ENCODE data around the gene TMPRSS11B. TPM values are rescaled to one million over a fixed set of nuclear protein-coding genes. Genes with fewer than 3 reads are reported as not detected.
A peak's percentile ranks its signal among the peaks of the same experiment; 100 is the strongest.

The TMPRSS11B gene
- total RNA-seq, 1 experiment from 2014 or later = not detected

DNA sequence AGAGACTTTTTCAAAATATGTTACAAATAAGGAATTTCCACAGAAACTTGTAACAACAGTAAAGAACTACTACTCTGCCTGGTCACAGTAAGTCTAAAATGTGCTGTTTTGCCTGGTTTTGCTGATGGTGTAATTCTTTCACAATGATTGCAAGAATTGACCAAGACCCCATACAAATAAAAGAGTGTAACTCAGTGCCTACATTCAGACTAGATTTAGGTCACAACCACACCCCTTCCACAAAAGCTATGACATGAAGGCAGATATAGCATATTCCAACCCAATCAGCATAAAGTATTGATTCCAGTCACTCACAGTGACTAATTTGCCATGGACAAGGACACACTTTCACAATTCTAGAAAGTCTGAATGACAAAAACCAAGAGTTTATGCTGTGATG is 62.1 kb downstream of the TMPRSS11B start:
- CTCF ChIA-PET = no interaction called here
- Histone ChIP-seq H4K20me1 (ENCODE audit: low read length) (no peaks in the 10 kb centered on the region), H3K4me1 (ENCODE audit: insufficient read depth, low read length) (peaks cover 24% of the 10 kb centered on the region), H3F3A (ENCODE audit: low read length, unreplicated experiment) (peaks cover 5% of the 10 kb centered on the region), H3K36me3 (ENCODE audit: low read depth, low read length) (no peaks in the 10 kb centered on the region), H2AFZ (ENCODE audit: low read length) (no peak overlapping the region), H3K27ac (ENCODE audit: low read length) (no peak overlapping the region), H3K4me2 (ENCODE audit: low read length) (no peak overlapping the region), H3K9ac (ENCODE audit: low read length) (no peak overlapping the region), H3K4me3 (ENCODE audit: low read length) (no peak overlapping the region), H3K9me3 (ENCODE audit: low read length) (no peaks in the 10 kb centered on the region), H3K79me2 (ENCODE audit: low read length) (no peaks in the 10 kb centered on the region), H3K9me2 (replicated peaks; ENCODE audit: low read length) (no peaks in the 10 kb centered on the region), H3K27me3 (ENCODE audit: low read length) (peaks cover 12% of the 10 kb centered on the region; the same call in 1 of the 2 replicates)
- POLR2A ChIA-PET (ENCODE audit: unreplicated experiment) = no interaction called here
- TF ChIP-seq EZH2 (IDR thresholded peaks at IDR 0.05; ENCODE audit: low read length, unreplicated experiment) (no peak), EZH2phosphoT487 (IDR thresholded peaks at IDR 0.05; ENCODE audit: borderline replicate concordance, low read length) (no peak), CTCF (conservative IDR thresholded peaks at IDR 0.05; ENCODE audit: low read depth, low read length) (no peak)
- DNase-seq = no peak
- ATAC-seq = no peak
- intact Hi-C loops (cut with micrococcal nuclease) = no loop called here
- no TSS peak for BruUV-seq (replicated peaks)

DNA sequence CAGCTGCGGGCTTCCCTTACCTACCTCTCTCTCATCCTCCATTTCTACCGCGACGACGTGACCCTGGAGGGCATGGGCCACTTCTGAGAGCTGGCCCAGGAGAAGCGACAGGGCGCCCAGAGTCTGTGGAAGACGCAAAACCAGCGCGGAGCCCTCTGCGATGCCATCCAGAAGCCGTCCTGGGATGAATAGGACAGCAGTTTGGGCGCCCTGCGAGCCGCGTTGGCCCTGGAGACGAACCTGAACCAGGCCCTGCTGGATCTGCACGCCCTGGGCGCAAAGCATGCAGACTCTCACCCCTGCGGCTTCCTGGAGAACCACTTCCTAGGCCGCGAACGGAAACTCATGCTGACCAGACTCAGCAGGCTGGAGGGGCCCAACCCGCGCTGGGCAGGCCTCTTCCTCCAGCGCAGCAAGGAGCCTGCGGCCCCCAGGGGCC is 63.1 kb downstream of the TMPRSS11B start:
- no peak overlapping the region for H3K9ac ChIP-seq (ENCODE audit: low read length)
- intact Hi-C loops (cut with micrococcal nuclease) = no loop called here
- BruUV-seq (replicated peaks) = no TSS peak
- peaks cover 24% of the 10 kb centered on the region for H3K4me1 ChIP-seq (ENCODE audit: insufficient read depth, low read length)
- ChIA-PET CTCF (no interaction called here), POLR2A (ENCODE audit: unreplicated experiment) (no interaction called here)
- H3K4me3 ChIP-seq (ENCODE audit: low read length) = no peak overlapping the region
- ATAC-seq (no peak), DNase-seq (no peak)
- no peak overlapping the region for H3K27ac ChIP-seq (ENCODE audit: low read length)
- no peak for TF ChIP-seq CTCF (conservative IDR thresholded peaks at IDR 0.05; ENCODE audit: low read depth, low read length)
- no peak for TF ChIP-seq EZH2phosphoT487 (IDR thresholded peaks at IDR 0.05; ENCODE audit: borderline replicate concordance, low read length)
- TF ChIP-seq EZH2 (IDR thresholded peaks at IDR 0.05; ENCODE audit: low read length, unreplicated experiment) = no peak
- no peaks in the 10 kb centered on the region for H3K9me2 ChIP-seq (replicated peaks; ENCODE audit: low read length)
- no peaks in the 10 kb centered on the region for H3K36me3 ChIP-seq (ENCODE audit: low read depth, low read length)
- H3K79me2 ChIP-seq (ENCODE audit: low read length) = no peaks in the 10 kb centered on the region
- no peaks in the 10 kb centered on the region for H3K9me3 ChIP-seq (ENCODE audit: low read length)
- no peak overlapping the region for H2AFZ ChIP-seq (ENCODE audit: low read length)
- peaks cover 11% of the 10 kb centered on the region; the same call in 1 of the 2 replicates for H3K27me3 ChIP-seq (ENCODE audit: low read length)
- peaks cover 5% of the 10 kb centered on the region for H3F3A ChIP-seq (ENCODE audit: low read length, unreplicated experiment)
- H4K20me1 ChIP-seq (ENCODE audit: low read length) = no peaks in the 10 kb centered on the region
- no peak overlapping the region for H3K4me2 ChIP-seq (ENCODE audit: low read length)

DNA sequence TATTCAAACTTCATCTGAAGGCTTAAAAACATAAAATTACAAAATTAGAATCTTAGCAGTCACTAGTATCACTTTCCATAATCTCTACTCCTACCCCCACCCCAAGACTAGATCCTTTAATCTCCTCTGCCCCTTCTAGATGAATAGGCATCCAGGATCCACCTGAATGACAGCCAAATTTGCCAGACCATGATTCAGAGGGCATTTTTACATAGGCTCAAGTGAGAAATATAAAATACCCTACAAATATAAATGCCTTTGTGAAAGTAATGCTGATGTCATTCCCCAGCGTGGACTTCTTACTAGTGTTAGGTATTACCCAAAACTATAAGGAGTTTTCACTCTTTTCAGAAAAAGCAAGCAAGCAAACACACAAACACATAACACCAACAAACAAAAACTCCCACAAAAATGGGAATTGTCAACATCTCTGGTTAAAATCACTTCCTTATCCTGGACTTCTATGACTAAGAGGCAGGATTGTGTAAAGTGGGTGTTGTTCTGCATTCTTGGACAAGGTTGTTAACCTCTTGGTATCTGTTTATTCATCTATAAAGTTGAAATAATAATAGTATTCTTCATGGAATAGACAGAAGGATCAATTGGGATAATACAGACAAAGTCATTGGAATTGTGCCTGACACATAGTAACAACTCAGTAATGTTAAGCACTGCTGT is 64.5 kb downstream of the TMPRSS11B start:
- Histone ChIP-seq H3K27me3 (ENCODE audit: low read length) (0 out of 2 replicates have a peak, but pooled peaks cover 3% of the 10 kb centered on the region), H3K4me3 (ENCODE audit: low read length) (no peak overlapping the region), H4K20me1 (ENCODE audit: low read length) (no peaks in the 10 kb centered on the region), H3K4me1 (ENCODE audit: insufficient read depth, low read length) (peaks cover 24% of the 10 kb centered on the region), H3K9me3 (ENCODE audit: low read length) (no peaks in the 10 kb centered on the region), H3K36me3 (ENCODE audit: low read depth, low read length) (no peaks in the 10 kb centered on the region), H2AFZ (ENCODE audit: low read length) (peak overlapping the region; percentile 42), H3K27ac (ENCODE audit: low read length) (peak overlapping the region; percentile 57), H3K79me2 (ENCODE audit: low read length) (no peaks in the 10 kb centered on the region), H3K9ac (ENCODE audit: low read length) (no peak overlapping the region; the same call in 1 of the 2 replicates), H3F3A (ENCODE audit: low read length, unreplicated experiment) (peaks cover 5% of the 10 kb centered on the region), H3K4me2 (ENCODE audit: low read length) (peak overlapping the region; percentile 56), H3K9me2 (replicated peaks; ENCODE audit: low read length) (no peaks in the 10 kb centered on the region)
- BruUV-seq (replicated peaks) = no TSS peak
- intact Hi-C loops (cut with micrococcal nuclease) = loop anchor here (1.0 kb wide), 1 partner anchor 29 kb away; no protein-coding TSS in a partner anchor
- TF ChIP-seq EZH2phosphoT487 (IDR thresholded peaks at IDR 0.05; ENCODE audit: borderline replicate concordance, low read length) (no peak), CTCF (conservative IDR thresholded peaks at IDR 0.05; ENCODE audit: low read depth, low read length) (no peak), EZH2 (IDR thresholded peaks at IDR 0.05; ENCODE audit: low read length, unreplicated experiment) (no peak)
- DNase-seq (peak; percentile 79), ATAC-seq (peak; percentile 63)
- CTCF ChIA-PET = no interaction called here
- POLR2A ChIA-PET (ENCODE audit: unreplicated experiment) = no interaction called here

All from PC-3 (cell line).